Panc1 (cell line): ENCODE measurements around the gene TMEM209.

Experiments
- CTCF ChIP-seq: fragments of 450-650 bp; IDR thresholded peaks from 2 replicates; pipeline ENCODE4 v1.5.1; 2017; ENCODE audit warnings: mild to moderate bottlenecking
- POLR2AphosphoS5 ChIP-seq: IDR thresholded peaks from 2 replicates; pipeline ENCODE4 v1.6.1; 2012; ENCODE audit warnings: mild to moderate bottlenecking, low read depth, low read length, moderate library complexity
- TF ChIP-seq, protein P1 (sequence below), 2 experiments: IDR thresholded peaks; 2 replicates each; pipeline ENCODE4 v1.6.1; 2011 to 2012; ENCODE audit warnings: low read depth in 2 of 2, control low read depth in 1 of 2, low read length in 1 of 2, mild to moderate bottlenecking in 1 of 2, moderate library complexity in 1 of 2; ENCODE audit not compliant: insufficient read depth in 1 of 2

- no peak for TF ChIP-seq CTCF
- TF ChIP-seq POLR2AphosphoS5: no peak
- TF ChIP-seq, protein P1, sequence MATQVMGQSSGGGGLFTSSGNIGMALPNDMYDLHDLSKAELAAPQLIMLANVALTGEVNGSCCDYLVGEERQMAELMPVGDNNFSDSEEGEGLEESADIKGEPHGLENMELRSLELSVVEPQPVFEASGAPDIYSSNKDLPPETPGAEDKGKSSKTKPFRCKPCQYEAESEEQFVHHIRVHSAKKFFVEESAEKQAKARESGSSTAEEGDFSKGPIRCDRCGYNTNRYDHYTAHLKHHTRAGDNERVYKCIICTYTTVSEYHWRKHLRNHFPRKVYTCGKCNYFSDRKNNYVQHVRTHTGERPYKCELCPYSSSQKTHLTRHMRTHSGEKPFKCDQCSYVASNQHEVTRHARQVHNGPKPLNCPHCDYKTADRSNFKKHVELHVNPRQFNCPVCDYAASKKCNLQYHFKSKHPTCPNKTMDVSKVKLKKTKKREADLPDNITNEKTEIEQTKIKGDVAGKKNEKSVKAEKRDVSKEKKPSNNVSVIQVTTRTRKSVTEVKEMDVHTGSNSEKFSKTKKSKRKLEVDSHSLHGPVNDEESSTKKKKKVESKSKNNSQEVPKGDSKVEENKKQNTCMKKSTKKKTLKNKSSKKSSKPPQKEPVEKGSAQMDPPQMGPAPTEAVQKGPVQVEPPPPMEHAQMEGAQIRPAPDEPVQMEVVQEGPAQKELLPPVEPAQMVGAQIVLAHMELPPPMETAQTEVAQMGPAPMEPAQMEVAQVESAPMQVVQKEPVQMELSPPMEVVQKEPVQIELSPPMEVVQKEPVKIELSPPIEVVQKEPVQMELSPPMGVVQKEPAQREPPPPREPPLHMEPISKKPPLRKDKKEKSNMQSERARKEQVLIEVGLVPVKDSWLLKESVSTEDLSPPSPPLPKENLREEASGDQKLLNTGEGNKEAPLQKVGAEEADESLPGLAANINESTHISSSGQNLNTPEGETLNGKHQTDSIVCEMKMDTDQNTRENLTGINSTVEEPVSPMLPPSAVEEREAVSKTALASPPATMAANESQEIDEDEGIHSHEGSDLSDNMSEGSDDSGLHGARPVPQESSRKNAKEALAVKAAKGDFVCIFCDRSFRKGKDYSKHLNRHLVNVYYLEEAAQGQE (IDR thresholded peaks at IDR 0.05; ENCODE audit: insufficient read depth in 1 of 2, low read depth in 2 of 2, low read length in 1 of 2): no peak
These were observed 70.5 kb downstream of the TMEM209 start for GRCh38 chr7:130134726-130135125.
